NCI-H1092 treated with DMSO at 0.1 percent for 48 hours (cell line): ENCODE results near the gene PRR30.
"Not testable (repeated sequence)": the region's sequence is repeated elsewhere in the genome, so short reads cannot be mapped to it uniquely, and the experiment has no call there.

Experiments
- DNase-seq: peaks from one replicate; lab custom pipeline; 2025; lab: John Stamatoyannopoulos, UW

PRR30 gene

GRCh38 chr2:27139310-27139709 is at the start of gene PRR30:
Gene PRR30, minus strand, starts transcription at chr2:27139410. Its CDS starts 1,081 bp downstream, at chr2:27138329.
- DNase-seq: no peak

- no peak for DNase-seq
Measured at GRCh38 chr2:27186613-27187345, 47.6 kb upstream of the PRR30 start.

GRCh38 chr2:27185331-27186026 is 46.3 kb upstream of the PRR30 start:
- DNase-seq: no peak

- no peak for DNase-seq
Measured at GRCh38 chr2:27184115-27184514, 44.9 kb upstream of the PRR30 start.

- DNase-seq: no peak
Measured at GRCh38 chr2:27182346-27182745, 43.1 kb upstream of the PRR30 start.

GRCh38 chr2:27179344-27180000 is 40.3 kb upstream of the PRR30 start:
- no peak for DNase-seq

- DNase-seq: no peak
Measured at GRCh38 chr2:27178469-27178868, 39.3 kb upstream of the PRR30 start.

GRCh38 chr2:27177441-27178351 is 38.5 kb upstream of the PRR30 start:
- DNase-seq: no peak

- DNase-seq: not testable (repeated sequence)
Measured at GRCh38 chr2:27175781-27176180, 36.6 kb upstream of the PRR30 start.

- no peak for DNase-seq
Measured at GRCh38 chr2:27175330-27175729, 36.1 kb upstream of the PRR30 start.

- no peak for DNase-seq
Measured at GRCh38 chr2:27174638-27175037, 35.4 kb upstream of the PRR30 start.

- DNase-seq: no peak
Measured at GRCh38 chr2:27171351-27171848, 32.2 kb upstream of the PRR30 start.

- no peak for DNase-seq
Measured at GRCh38 chr2:27170581-27171337, 31.5 kb upstream of the PRR30 start.

- DNase-seq: no peak
Measured at GRCh38 chr2:27164960-27165763, 26.0 kb upstream of the PRR30 start.

GRCh38 chr2:27162151-27163121 is 23.2 kb upstream of the PRR30 start:
- DNase-seq: no peak

- no peak for DNase-seq
Measured at GRCh38 chr2:27160191-27160590, 21.0 kb upstream of the PRR30 start.

GRCh38 chr2:27159271-27159670 is 20.1 kb upstream of the PRR30 start:
- DNase-seq: no peak

- no peak for DNase-seq
Measured at GRCh38 chr2:27158468-27158867, 19.3 kb upstream of the PRR30 start.

GRCh38 chr2:27155069-27155520 is 15.9 kb upstream of the PRR30 start:
- DNase-seq: no peak
